AG04450 (cell line): ENCODE data around the gene PURA. TPM values are rescaled to one million over a fixed set of nuclear protein-coding genes. Genes with fewer than 3 reads are reported as not detected.

ENCODE experiments used
- CTCF ChIA-PET: fragments of 300-600, 350-600 bp; formaldehyde crosslinking; extraction: SDS; loops from one replicate; lab custom pipeline; 2022; ENCODE audit warnings: antibody characterized with exemption, inconsistent platforms; lab: Charles Lee
- POLR2A ChIA-PET: fragments of 350-600 bp; formaldehyde crosslinking; extraction: SDS; loops from one replicate; lab custom pipeline; 2021; ENCODE audit warnings: antibody characterized with exemption, inconsistent platforms; lab: Yijun Ruan, JAX
- DNase-seq: peaks from one replicate; pipeline ENCODE4 v3.0.0-alpha.2; 2011; ENCODE audit warnings: low read depth, low spot score
- H3K27ac ChIP-seq: one replicate; pipeline ENCODE4 v1.5.1; 2012; ENCODE audit warnings: low read depth, low read length, control low read depth
- H3K27me3 ChIP-seq: one replicate; pipeline ENCODE4 v1.6.0; 2012; ENCODE audit warnings: low read length; ENCODE audit not compliant: control insufficient read depth, insufficient read depth
- H3K4me3 ChIP-seq: 2 replicates; pipeline ENCODE4 v1.5.1; 2011; ENCODE audit warnings: mild to moderate bottlenecking, low read depth, low read length, control low read depth
- H3K9me3 ChIP-seq: 2 replicates; pipeline ENCODE4 v1.5.1; 2012; ENCODE audit warnings: low read length; ENCODE audit not compliant: control insufficient read depth, insufficient read depth
- CTCF ChIP-seq: IDR thresholded peaks from 2 replicates; pipeline ENCODE4 v1.5.1; 2011; ENCODE audit warnings: low read depth, low read length, control low read depth, inconsistent platforms
- polyA plus RNA-seq: library from polyadenylated mRNA; depleted of rRNA; stranded (reverse); fragments of >200 nt; gene quantifications from 2 replicates; pipeline ENCODE4 v1.2.3, GENCODE V29; 2011

Gene PURA
- polyA plus RNA-seq, 1 experiment = 4.5 TPM

- no peak for DNase-seq
- H3K27ac ChIP-seq = no peak overlapping the region
- H3K27me3 ChIP-seq = peaks cover 12% of the 10 kb centered on the region
- POLR2A ChIA-PET = no interaction called here
- no peak for TF ChIP-seq CTCF
- H3K9me3 ChIP-seq = no peaks in the 10 kb centered on the region
- no peak overlapping the region for H3K4me3 ChIP-seq
- CTCF ChIA-PET = interaction anchor here (0.6 to 11.0 kb wide), 5 partner anchors 31 to 78 kb away, joined by 3 to 161 read pairs (median 3); no protein-coding TSS in a partner anchor
Measured at GRCh38 chr5:140076788-140077187, 37.1 kb upstream of the PURA start.

- CTCF ChIA-PET = no interaction called here
Measured at GRCh38 chr5:140083120-140083519, 30.8 kb upstream of the PURA start.

GRCh38 chr5:140083650-140084049 lies 30.3 kb upstream of the PURA start:
- Histone ChIP-seq H3K4me3 (no peak overlapping the region), H3K27me3 (peaks cover 29% of the 10 kb centered on the region), H3K27ac (no peak overlapping the region), H3K9me3 (no peaks in the 10 kb centered on the region)
- POLR2A ChIA-PET = no interaction called here
- DNase-seq = no peak
- CTCF ChIA-PET = no interaction called here
- TF ChIP-seq CTCF = no peak

More at GRCh38 chr5:140083120-140083519, 30.8 kb upstream of the PURA start:
- no peaks in the 10 kb centered on the region for H3K9me3 ChIP-seq
- TF ChIP-seq CTCF = no peak
- POLR2A ChIA-PET = no interaction called here
- no peak overlapping the region for H3K4me3 ChIP-seq
- no peak for DNase-seq
- no peak overlapping the region for H3K27ac ChIP-seq
- peaks cover 29% of the 10 kb centered on the region for H3K27me3 ChIP-seq

GRCh38 chr5:140084541-140084940 lies 29.4 kb upstream of the PURA start:
- Histone ChIP-seq H3K9me3 (no peaks in the 10 kb centered on the region), H3K4me3 (no peak overlapping the region), H3K27ac (no peak overlapping the region), H3K27me3 (peaks cover 26% of the 10 kb centered on the region)
- no peak for DNase-seq
- ChIA-PET POLR2A (no interaction called here), CTCF (interaction anchor here (1.0 to 1.7 kb wide), 4 partner anchors 9 to 61 kb away, joined by 3 to 5 read pairs (median 4); no protein-coding TSS in a partner anchor)
- TF ChIP-seq CTCF = no peak

GRCh38 chr5:140090251-140090650 lies 23.7 kb upstream of the PURA start:
- H3K27me3 ChIP-seq = peaks cover 13% of the 10 kb centered on the region
- no peak for TF ChIP-seq CTCF
- no peaks in the 10 kb centered on the region for H3K9me3 ChIP-seq
- POLR2A ChIA-PET = no interaction called here
- H3K4me3 ChIP-seq = no peak overlapping the region
- DNase-seq = no peak
- CTCF ChIA-PET = interaction anchor here (1.3 kb wide), 1 partner anchor 11 kb away, joined by 3 read pairs; no protein-coding TSS in a partner anchor
- H3K27ac ChIP-seq = no peak overlapping the region
